Measurements from ENCODE around the gene EIF2B2.

The EIF2B2 gene

GRCh38 chr14:75002392-75003249 is at the start of gene EIF2B2:
EIF2B2 (plus strand) TSS chr14:75002921; CDS start chr14:75002991, 70 bp downstream.
- peak; percentile 96 for DNase-seq

GRCh38 chr14:74953686-74954085 is 49.0 kb upstream of the EIF2B2 start:
- no peak for DNase-seq

- no peak for DNase-seq
Observed at GRCh38 chr14:74954232-74954946, 48.3 kb upstream of the EIF2B2 start.

- DNase-seq, result no peak
Observed at GRCh38 chr14:74954947-74955228, 47.8 kb upstream of the EIF2B2 start.

- peak; percentile 50 for DNase-seq
Observed at GRCh38 chr14:74955229-74956026, 47.3 kb upstream of the EIF2B2 start, which contains the start of gene PGF. PGF (minus strand) TSS chr14:74955597; CDS start chr14:74955242, 355 bp downstream.

GRCh38 chr14:74956027-74956279 is 46.8 kb upstream of the EIF2B2 start:
- no peak for DNase-seq

GRCh38 chr14:74956280-74957072 is 46.2 kb upstream of the EIF2B2 start:
- no peak for DNase-seq

GRCh38 chr14:74959596-74960180 is 43.0 kb upstream of the EIF2B2 start:
- no peak for DNase-seq

- no peak for DNase-seq
Observed at GRCh38 chr14:74960736-74961135, 42.0 kb upstream of the EIF2B2 start.

- DNase-seq, result no peak
Observed at GRCh38 chr14:74961238-74961911, 41.3 kb upstream of the EIF2B2 start.

GRCh38 chr14:74962046-74962445 is 40.7 kb upstream of the EIF2B2 start:
- peak; percentile 50 for DNase-seq

- peak; percentile 83 for DNase-seq
Observed at GRCh38 chr14:74962493-74962892, 40.2 kb upstream of the EIF2B2 start.

GRCh38 chr14:74963178-74963704 is 39.5 kb upstream of the EIF2B2 start:
- no peak for DNase-seq

GRCh38 chr14:74963705-74964271 is 38.9 kb upstream of the EIF2B2 start:
- no peak for DNase-seq

GRCh38 chr14:74964787-74965485 is 37.8 kb upstream of the EIF2B2 start:
- no peak for DNase-seq

GRCh38 chr14:74965486-74966153 is 37.1 kb upstream of the EIF2B2 start:
- DNase-seq, result no peak

- no peak for DNase-seq
Observed at GRCh38 chr14:74968811-74969210, 33.9 kb upstream of the EIF2B2 start.

- DNase-seq, result peak; percentile 53
Observed at GRCh38 chr14:74973003-74973653, 29.6 kb upstream of the EIF2B2 start.

GRCh38 chr14:74973905-74974363 is 28.8 kb upstream of the EIF2B2 start:
- no peak for DNase-seq
